ENCODE measurements around the gene KSR2. TPM values are rescaled to one million over a fixed set of nuclear protein-coding genes. Genes with fewer than 3 reads are reported as not detected.
"Not testable (repeated sequence)": the region's sequence is repeated elsewhere in the genome, so short reads cannot be mapped to it uniquely, and the experiment has no call there.

The KSR2 gene
- total and polyA plus RNA-seq, 2 donors, result 0.02 to 0.09 TPM

DNA sequence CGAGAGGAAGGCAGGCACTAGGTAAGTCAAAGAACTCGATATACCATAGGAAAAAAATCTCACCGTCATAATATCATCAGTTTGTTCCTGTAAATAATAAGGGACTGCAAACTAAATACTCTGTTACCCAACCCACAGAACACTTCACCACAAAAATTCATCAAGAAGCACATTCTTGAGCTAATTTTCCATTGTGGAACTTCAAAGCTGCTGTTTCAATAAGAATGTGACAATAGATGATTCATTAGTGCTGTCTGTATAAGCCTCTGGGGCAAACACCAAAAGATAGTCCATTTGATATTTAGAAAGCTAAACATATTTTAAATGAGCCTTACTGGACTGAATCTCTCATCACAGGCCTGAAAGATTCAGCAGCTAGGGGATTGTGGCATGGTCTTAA lies 219.4 kb downstream of the KSR2 start:
- H3K4me1 ChIP-seq (ENCODE audit: control insufficient read depth in 2 of 2, insufficient read depth in 2 of 2, low read length in 2 of 2), result no peaks in the 10 kb centered on the region
- no peaks in the 10 kb centered on the region for H3K36me3 ChIP-seq (ENCODE audit: control insufficient read depth in 2 of 2, insufficient read depth in 2 of 2, low read length in 1 of 2)
- H3K9me3 ChIP-seq (ENCODE audit: control insufficient read depth in 2 of 2, insufficient read depth in 1 of 2, low read length in 1 of 2), result no peaks in the 10 kb centered on the region
- DNase-seq (ENCODE audit: low read depth in 6 of 9, low spot score in 9 of 9), result no peak
- H3K27me3 ChIP-seq (ENCODE audit: control insufficient read depth in 2 of 2, insufficient read depth in 1 of 2, low read length in 1 of 2), result no peaks in the 10 kb centered on the region
- H3K27ac ChIP-seq (ENCODE audit: low read depth in 1 of 2, low read length in 1 of 2), result no peak overlapping the region
- WGBS, result 88% methylated on average over 3 of the region's 3 CpGs
- no peak overlapping the region for H3K4me3 ChIP-seq (ENCODE audit: low read length in 2 of 2)

DNA sequence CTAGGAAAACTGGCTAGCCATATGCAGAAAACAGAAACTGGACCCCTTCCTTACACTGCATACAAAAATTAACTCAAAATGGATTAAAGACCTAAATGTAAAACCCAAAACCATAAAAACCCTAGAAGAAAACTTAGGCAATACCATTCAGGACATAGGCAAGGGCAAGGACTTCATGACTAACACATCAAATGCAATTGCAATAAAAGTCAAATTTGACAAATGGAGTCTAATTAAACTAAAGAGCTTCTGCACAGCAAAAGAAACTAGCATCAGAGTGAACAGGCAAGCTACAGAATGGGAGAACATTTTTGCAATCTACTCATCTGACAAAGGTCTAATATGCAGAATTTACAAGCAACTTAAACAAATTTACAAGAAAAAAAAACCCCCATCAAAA lies 222.4 kb downstream of the KSR2 start:
- DNase-seq (ENCODE audit: low read depth in 6 of 9, low spot score in 9 of 9); H3K4me3 ChIP-seq (ENCODE audit: low read length in 2 of 2); H3K36me3 ChIP-seq (ENCODE audit: control insufficient read depth in 2 of 2, insufficient read depth in 2 of 2, low read length in 1 of 2); H3K9me3 ChIP-seq (ENCODE audit: control insufficient read depth in 2 of 2, insufficient read depth in 1 of 2, low read length in 1 of 2); H3K27me3 ChIP-seq (ENCODE audit: control insufficient read depth in 2 of 2, insufficient read depth in 1 of 2, low read length in 1 of 2); H3K27ac ChIP-seq (ENCODE audit: low read depth in 1 of 2, low read length in 1 of 2); H3K4me1 ChIP-seq (ENCODE audit: control insufficient read depth in 2 of 2, insufficient read depth in 2 of 2, low read length in 2 of 2): not testable (repeated sequence)

DNA sequence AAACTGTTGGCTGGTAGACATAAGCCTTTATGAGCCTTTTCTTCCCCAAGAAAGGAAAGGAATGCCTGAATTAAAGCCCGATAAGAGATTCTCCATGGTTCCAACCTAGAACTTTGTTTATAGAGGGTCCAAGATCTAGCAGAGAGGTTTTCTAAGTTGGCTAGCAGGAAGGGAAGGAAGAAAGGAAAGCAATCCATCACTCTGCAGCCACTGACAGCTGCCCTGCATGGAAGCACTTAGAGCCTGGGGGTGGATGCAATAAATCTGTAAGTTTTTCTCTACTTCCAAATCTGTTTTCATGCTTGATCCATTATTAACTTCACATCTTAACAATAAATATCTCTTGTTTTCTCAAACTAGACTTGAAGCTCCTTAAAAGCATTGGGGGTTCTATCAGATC lies 224.4 kb downstream of the KSR2 start:
- no peak overlapping the region for H3K27ac ChIP-seq (ENCODE audit: low read depth in 1 of 2, low read length in 1 of 2)
- H3K27me3 ChIP-seq (ENCODE audit: control insufficient read depth in 2 of 2, insufficient read depth in 1 of 2, low read length in 1 of 2), result no peaks in the 10 kb centered on the region
- whole genome bisulfite sequencing, result 0% methylated on average over 1 of the region's 1 CpG
- no peaks in the 10 kb centered on the region for H3K4me1 ChIP-seq (ENCODE audit: control insufficient read depth in 2 of 2, insufficient read depth in 2 of 2, low read length in 2 of 2)
- no peaks in the 10 kb centered on the region for H3K9me3 ChIP-seq (ENCODE audit: control insufficient read depth in 2 of 2, insufficient read depth in 1 of 2, low read length in 1 of 2)
- H3K36me3 ChIP-seq (ENCODE audit: control insufficient read depth in 2 of 2, insufficient read depth in 2 of 2, low read length in 1 of 2), result no peaks in the 10 kb centered on the region
- no peak overlapping the region for H3K4me3 ChIP-seq (ENCODE audit: low read length in 2 of 2)
- DNase-seq (ENCODE audit: low read depth in 6 of 9, low spot score in 9 of 9), result no peak

DNA sequence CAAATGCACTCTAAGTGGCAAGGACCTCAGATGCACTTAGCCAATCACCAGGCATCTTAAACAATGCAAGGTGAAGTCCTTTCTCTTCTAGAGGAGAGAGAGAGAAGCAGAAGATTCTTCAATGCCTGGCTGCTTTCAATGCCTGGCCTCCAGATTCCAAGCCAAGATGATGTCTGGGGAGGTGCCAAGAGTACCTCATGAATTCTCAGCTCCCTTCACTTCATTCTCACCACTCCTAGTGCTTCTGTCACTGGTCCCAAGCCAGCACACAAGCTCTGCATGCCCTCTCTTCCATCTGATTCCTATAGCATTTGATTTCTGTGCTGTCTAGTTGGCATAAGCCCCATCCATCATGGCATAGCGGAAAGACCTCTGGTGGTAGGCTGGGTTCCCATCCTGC lies 225.0 kb downstream of the KSR2 start:
- no peak overlapping the region for H3K27ac ChIP-seq (ENCODE audit: low read depth in 1 of 2, low read length in 1 of 2)
- no peaks in the 10 kb centered on the region for H3K36me3 ChIP-seq (ENCODE audit: control insufficient read depth in 2 of 2, insufficient read depth in 2 of 2, low read length in 1 of 2)
- DNase-seq (ENCODE audit: low read depth in 6 of 9, low spot score in 9 of 9), result no peak
- WGBS, result 96% methylated on average over 1 of the region's 1 CpG
- no peaks in the 10 kb centered on the region for H3K4me1 ChIP-seq (ENCODE audit: control insufficient read depth in 2 of 2, insufficient read depth in 2 of 2, low read length in 2 of 2)
- H3K27me3 ChIP-seq (ENCODE audit: control insufficient read depth in 2 of 2, insufficient read depth in 1 of 2, low read length in 1 of 2), result no peaks in the 10 kb centered on the region
- H3K4me3 ChIP-seq (ENCODE audit: low read length in 2 of 2), result no peak overlapping the region
- H3K9me3 ChIP-seq (ENCODE audit: control insufficient read depth in 2 of 2, insufficient read depth in 1 of 2, low read length in 1 of 2), result no peaks in the 10 kb centered on the region

DNA sequence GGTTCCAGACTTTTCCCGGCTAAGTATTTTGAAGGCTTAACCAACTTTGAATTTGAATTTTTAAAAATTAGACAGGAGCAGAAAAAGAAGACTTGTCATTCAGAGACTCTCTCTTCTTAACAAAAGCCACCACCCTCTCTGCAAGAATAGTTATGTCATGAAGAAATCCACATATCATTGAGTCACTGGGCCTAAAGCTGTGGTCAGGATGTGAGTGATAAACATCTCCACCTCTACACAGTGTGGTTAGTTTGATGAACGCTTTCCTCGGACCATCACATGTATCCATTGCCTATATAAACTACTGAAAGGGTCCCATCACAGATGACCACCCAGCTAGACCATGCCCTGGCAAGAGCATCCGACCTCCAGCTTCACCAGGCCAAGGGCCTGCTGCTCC lies 226.1 kb downstream of the KSR2 start:
- H3K4me1 ChIP-seq (ENCODE audit: control insufficient read depth in 2 of 2, insufficient read depth in 2 of 2, low read length in 2 of 2), result no peaks in the 10 kb centered on the region
- no peak overlapping the region for H3K27ac ChIP-seq (ENCODE audit: low read depth in 1 of 2, low read length in 1 of 2)
- no peak for DNase-seq (ENCODE audit: low read depth in 6 of 9, low spot score in 9 of 9)
- no peaks in the 10 kb centered on the region for H3K36me3 ChIP-seq (ENCODE audit: control insufficient read depth in 2 of 2, insufficient read depth in 2 of 2, low read length in 1 of 2)
- WGBS, result 80% methylated on average over 4 of the region's 4 CpGs
- no peaks in the 10 kb centered on the region for H3K27me3 ChIP-seq (ENCODE audit: control insufficient read depth in 2 of 2, insufficient read depth in 1 of 2, low read length in 1 of 2)
- H3K9me3 ChIP-seq (ENCODE audit: control insufficient read depth in 2 of 2, insufficient read depth in 1 of 2, low read length in 1 of 2), result no peaks in the 10 kb centered on the region
- H3K4me3 ChIP-seq (ENCODE audit: low read length in 2 of 2), result no peak overlapping the region

DNA sequence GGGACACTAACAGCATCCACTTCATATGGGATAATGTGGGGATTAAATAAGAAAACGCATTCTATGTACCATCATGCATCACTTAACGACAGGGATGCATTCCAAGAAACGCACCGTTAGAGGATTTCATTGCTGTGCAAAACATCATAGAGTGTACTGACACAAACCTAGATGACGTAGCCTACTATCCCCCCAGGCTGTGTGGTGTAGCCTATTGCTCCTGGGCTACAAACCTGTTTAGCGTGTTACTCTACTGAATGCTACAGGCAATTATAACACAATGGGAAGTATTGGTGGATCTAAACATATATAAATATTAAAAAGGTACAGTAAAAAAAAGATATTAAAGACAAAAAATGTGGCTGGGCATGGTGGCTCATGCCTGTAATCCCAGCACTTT lies 230.6 kb downstream of the KSR2 start:
- H3K27ac ChIP-seq (ENCODE audit: low read depth in 1 of 2, low read length in 1 of 2), result no peak overlapping the region
- no peak overlapping the region for H3K4me3 ChIP-seq (ENCODE audit: low read length in 2 of 2)
- no peak for DNase-seq (ENCODE audit: low read depth in 6 of 9, low spot score in 9 of 9)
- no peaks in the 10 kb centered on the region for H3K36me3 ChIP-seq (ENCODE audit: control insufficient read depth in 2 of 2, insufficient read depth in 2 of 2, low read length in 1 of 2)
- no peaks in the 10 kb centered on the region for H3K27me3 ChIP-seq (ENCODE audit: control insufficient read depth in 2 of 2, insufficient read depth in 1 of 2, low read length in 1 of 2)
- 93% methylated on average over 6 of the region's 6 CpGs for WGBS
- H3K4me1 ChIP-seq (ENCODE audit: control insufficient read depth in 2 of 2, insufficient read depth in 2 of 2, low read length in 2 of 2), result no peaks in the 10 kb centered on the region
- H3K9me3 ChIP-seq (ENCODE audit: control insufficient read depth in 2 of 2, insufficient read depth in 1 of 2, low read length in 1 of 2), result no peaks in the 10 kb centered on the region

DNA sequence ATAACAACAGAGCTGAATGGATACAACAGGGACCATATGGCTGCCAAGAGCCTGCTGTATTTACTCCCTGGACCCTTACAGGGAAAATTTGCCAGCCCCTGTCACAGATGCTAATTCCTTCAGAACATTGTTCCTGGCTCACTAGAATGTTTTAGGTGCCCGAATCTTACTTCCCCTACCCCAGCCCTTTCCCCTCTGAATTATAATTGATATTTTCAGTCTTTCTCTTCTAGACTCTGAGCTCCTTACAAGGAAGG lies 235.3 kb downstream of the KSR2 start:
- Histone ChIP-seq H3K27me3 (ENCODE audit: control insufficient read depth in 2 of 2, insufficient read depth in 1 of 2, low read length in 1 of 2) (no peaks in the 10 kb centered on the region), H3K4me3 (ENCODE audit: low read length in 2 of 2) (no peak overlapping the region), H3K36me3 (ENCODE audit: control insufficient read depth in 2 of 2, insufficient read depth in 2 of 2, low read length in 1 of 2) (no peaks in the 10 kb centered on the region), H3K4me1 (ENCODE audit: control insufficient read depth in 2 of 2, insufficient read depth in 2 of 2, low read length in 2 of 2) (no peaks in the 10 kb centered on the region), H3K27ac (ENCODE audit: low read depth in 1 of 2, low read length in 1 of 2) (no peak overlapping the region), H3K9me3 (ENCODE audit: control insufficient read depth in 2 of 2, insufficient read depth in 1 of 2, low read length in 1 of 2) (no peaks in the 10 kb centered on the region)
- no peak for DNase-seq (ENCODE audit: low read depth in 6 of 9, low spot score in 9 of 9)
- 89% methylated on average over 1 of the region's 1 CpG for WGBS

DNA sequence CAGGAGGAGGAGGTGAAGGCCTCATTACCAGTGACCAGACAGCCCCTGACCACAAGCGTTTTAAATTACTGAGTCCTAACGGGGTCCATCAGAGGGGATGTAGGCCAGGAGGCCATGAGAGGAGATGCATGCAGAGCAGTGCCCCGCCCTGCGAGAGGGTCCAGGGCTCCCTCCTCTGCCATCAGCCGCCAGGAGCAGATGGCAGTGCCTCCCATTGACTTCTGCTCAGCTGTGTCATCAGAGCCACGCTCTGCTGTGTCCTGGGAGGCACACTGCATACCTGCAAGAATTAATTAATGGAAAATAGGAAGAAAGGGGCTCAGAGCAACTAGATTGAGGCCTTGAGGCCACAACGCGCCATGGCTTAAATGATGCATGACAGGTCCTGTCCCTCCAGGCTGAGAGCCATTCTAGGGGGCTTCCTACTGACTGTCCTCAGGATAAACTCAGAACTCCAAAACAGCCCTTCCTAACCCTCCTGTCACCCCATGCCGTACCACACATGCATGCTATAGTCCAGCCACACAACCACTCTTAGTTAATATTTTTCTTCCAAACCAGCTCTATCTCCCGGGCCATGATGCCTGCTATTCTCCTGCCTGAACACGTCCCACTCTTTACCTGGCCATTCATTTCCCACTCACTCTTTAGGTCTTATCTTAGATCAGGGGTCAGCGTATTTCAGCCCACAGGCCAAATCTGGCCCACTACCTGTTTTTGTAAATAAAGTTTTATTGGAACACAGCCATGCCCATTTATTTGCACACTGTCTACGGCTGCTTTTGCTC lies 235.8 kb downstream of the KSR2 start:
- H3K27me3 ChIP-seq (ENCODE audit: control insufficient read depth in 2 of 2, insufficient read depth in 1 of 2, low read length in 1 of 2), result no peaks in the 10 kb centered on the region
- no peaks in the 10 kb centered on the region for H3K36me3 ChIP-seq (ENCODE audit: control insufficient read depth in 2 of 2, insufficient read depth in 2 of 2, low read length in 1 of 2)
- DNase-seq (ENCODE audit: low read depth in 6 of 9, low spot score in 9 of 9), result no peak
- 93% methylated on average over 13 of the region's 13 CpGs for WGBS
- H3K4me1 ChIP-seq (ENCODE audit: control insufficient read depth in 2 of 2, insufficient read depth in 2 of 2, low read length in 2 of 2), result no peaks in the 10 kb centered on the region
- H3K9me3 ChIP-seq (ENCODE audit: control insufficient read depth in 2 of 2, insufficient read depth in 1 of 2, low read length in 1 of 2), result no peaks in the 10 kb centered on the region
- no peak overlapping the region for H3K4me3 ChIP-seq (ENCODE audit: low read length in 2 of 2)
- H3K27ac ChIP-seq (ENCODE audit: low read depth in 1 of 2, low read length in 1 of 2), result no peak overlapping the region

DNA sequence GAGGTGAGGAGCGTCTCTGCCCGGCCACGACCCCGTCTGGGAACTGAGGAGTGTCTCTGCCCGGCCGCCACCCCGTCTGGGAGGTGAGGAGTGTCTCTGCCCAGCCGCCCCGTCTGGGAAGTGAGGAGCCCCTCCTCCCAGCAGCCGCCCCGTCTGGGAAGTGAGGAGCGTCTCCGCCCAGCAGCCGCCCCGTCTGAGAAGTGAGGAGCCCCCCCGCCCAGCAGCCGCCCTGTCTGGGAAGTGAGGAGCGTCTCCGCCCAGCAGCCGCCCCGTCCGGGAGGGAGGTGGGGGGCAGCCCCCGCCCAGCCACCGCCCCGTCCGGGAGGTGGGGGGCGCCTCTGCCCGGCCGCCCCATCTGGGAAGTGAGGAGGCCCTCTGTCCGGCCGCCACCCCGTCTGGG lies 237.7 kb downstream of the KSR2 start:
- H3K9me3 ChIP-seq (ENCODE audit: control insufficient read depth in 2 of 2, insufficient read depth in 1 of 2, low read length in 1 of 2); H3K27ac ChIP-seq (ENCODE audit: low read depth in 1 of 2, low read length in 1 of 2); H3K4me3 ChIP-seq (ENCODE audit: low read length in 2 of 2); H3K36me3 ChIP-seq (ENCODE audit: control insufficient read depth in 2 of 2, insufficient read depth in 2 of 2, low read length in 1 of 2); DNase-seq (ENCODE audit: low read depth in 6 of 9, low spot score in 9 of 9); H3K27me3 ChIP-seq (ENCODE audit: control insufficient read depth in 2 of 2, insufficient read depth in 1 of 2, low read length in 1 of 2); H3K4me1 ChIP-seq (ENCODE audit: control insufficient read depth in 2 of 2, insufficient read depth in 2 of 2, low read length in 2 of 2): not testable (repeated sequence)
- 92% methylated on average over 32 of the region's 32 CpGs for WGBS

DNA sequence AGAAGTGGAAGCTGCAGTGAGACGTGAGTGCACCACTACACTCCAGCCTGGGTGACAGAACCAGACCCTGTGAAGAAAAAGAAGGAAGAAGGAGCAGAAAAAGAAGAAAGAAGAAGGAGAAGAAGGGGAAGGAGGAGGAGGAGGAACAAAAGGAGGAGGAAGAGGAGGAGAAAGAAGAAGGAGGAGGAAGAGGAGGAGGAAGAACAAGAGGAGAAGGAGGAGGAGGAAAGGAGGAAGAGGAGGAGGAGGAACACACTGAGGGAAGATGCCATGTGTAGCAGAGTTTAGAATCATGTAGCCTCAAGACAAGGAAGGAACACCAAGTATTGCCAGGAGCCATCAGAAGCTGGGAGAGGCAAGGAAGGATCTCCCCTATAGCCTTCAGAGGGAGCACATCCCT lies 241.5 kb downstream of the KSR2 start:
- Histone ChIP-seq H3K4me1 (ENCODE audit: control insufficient read depth in 2 of 2, insufficient read depth in 2 of 2, low read length in 2 of 2) (no peaks in the 10 kb centered on the region), H3K4me3 (ENCODE audit: low read length in 2 of 2) (no peak overlapping the region), H3K27me3 (ENCODE audit: control insufficient read depth in 2 of 2, insufficient read depth in 1 of 2, low read length in 1 of 2) (no peaks in the 10 kb centered on the region), H3K9me3 (ENCODE audit: control insufficient read depth in 2 of 2, insufficient read depth in 1 of 2, low read length in 1 of 2) (no peaks in the 10 kb centered on the region), H3K36me3 (ENCODE audit: control insufficient read depth in 2 of 2, insufficient read depth in 2 of 2, low read length in 1 of 2) (no peaks in the 10 kb centered on the region), H3K27ac (ENCODE audit: low read depth in 1 of 2, low read length in 1 of 2) (no peak overlapping the region)
- whole genome bisulfite sequencing, result 71% methylated on average over 1 of the region's 1 CpG
- no peak for DNase-seq (ENCODE audit: low read depth in 6 of 9, low spot score in 9 of 9)
